Renal cortex interstitium (tissue), 11 donors: ENCODE data around the gene KIF24. TPM values are rescaled to one million over a fixed set of nuclear protein-coding genes. Genes with fewer than 3 reads are reported as not detected.
"Not testable (repeated sequence)": the region's sequence is repeated elsewhere in the genome, so short reads cannot be mapped to it uniquely, and the experiment has no call there.

Experiments
- DNase-seq, 11 donors: peaks; one replicate each; pipeline ENCODE4 v3.0.0-alpha.2; 2013; ENCODE audit warnings: low read depth in 9 of 11, low spot score in 4 of 11; ENCODE audit errors: extremely low read depth in 1 of 11
- polyA plus RNA-seq, 3 donors: library from polyadenylated mRNA; unstranded; fragments of 120-200 nt; gene quantifications; one replicate each; pipeline ENCODE4 v1.2.1, GENCODE V29; 2013; ENCODE audit not compliant: insufficient read length in 3 of 3

The KIF24 gene
- polyA plus RNA-seq, 3 donors: 6.1 to 6.6 (median 6.4) TPM

DNA sequence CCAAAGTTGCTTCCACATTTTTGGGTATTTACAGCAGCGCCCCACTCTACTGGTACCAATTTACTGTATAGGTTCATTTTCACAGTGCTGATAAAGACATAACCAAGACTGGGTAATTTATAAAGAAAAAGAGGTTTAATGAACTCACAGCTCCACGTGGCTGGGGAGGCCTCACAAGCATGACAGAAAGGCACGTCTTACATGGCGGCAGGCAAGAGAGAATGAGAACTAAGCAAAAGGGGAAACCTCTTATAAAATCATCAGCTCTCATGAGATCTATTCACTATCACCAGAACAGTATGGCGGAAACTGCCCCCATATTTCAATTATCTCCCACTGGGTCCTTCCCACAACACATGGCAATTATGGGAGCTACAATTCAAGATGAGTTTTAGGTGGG, 39.7 kb upstream of the KIF24 start:
- DNase-seq: not testable (repeated sequence)

DNA sequence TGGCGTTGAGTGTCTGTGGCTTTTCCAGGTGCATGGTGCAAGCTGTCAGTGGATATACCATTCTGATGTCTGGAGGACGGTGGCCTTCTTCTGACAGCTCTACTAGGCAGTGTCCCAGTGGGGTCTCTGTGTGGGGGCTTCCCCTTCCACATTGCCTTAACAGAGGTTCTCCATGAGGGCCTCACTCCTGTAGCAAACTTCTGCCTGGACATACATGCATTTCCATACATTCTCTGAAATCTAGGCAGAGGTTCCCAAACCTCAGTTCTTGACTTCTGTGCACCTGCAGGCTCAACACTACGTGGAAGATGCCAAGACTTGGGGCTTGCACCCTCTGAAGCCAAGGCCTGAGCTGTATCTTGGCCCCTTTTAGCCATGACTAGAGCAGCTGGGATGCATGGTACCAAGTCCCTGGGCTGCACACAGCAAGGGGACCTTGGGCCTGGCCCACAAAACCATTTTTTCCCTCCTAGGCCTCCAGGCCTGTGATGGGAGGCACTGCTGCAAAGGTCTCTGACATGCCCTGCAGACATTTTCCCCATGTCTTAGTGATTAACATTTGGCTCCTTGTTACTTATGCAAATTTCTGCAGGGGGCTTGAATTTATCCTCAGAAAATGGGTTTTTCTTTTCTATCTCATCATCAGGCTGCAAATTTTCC, 38.8 kb upstream of the KIF24 start:
- not testable (repeated sequence) for DNase-seq

GRCh38 chr9:34366365-34366764, 37.3 kb upstream of the KIF24 start:
- no peak for DNase-seq

- no peak for DNase-seq
Observed at GRCh38 chr9:34365282-34365681, 36.2 kb upstream of the KIF24 start.

- DNase-seq: no peak
Observed at GRCh38 chr9:34363619-34364351, 34.7 kb upstream of the KIF24 start.

DNA sequence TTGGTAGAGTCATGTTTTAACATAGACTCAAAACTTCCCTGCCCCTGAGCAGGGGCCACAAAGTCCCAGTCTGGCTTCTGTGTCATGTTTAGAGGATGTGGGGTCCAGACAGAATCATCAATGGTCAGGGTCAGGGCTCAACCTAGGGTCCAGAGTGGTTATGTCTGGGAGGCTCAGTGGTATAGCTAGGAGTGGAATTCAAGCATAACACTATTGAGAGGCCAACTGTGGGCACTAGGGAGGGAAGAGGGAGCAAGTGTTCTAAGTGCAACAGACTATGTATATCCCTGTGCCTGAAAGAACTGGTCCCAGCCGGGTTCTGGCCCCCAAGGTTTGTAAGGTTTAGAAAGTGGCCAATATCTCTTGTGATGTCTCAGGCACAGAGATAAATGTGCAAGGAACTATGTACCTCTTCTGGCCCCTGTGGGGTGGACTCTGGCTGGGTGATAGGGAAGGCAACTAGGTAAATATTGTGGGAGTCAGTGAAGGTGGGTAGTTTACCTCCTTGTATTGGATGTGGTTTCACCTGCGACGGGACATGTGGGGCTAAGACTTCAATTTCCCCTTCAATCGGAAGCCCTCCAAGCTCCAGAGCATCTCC, 33.6 kb upstream of the KIF24 start:
- DNase-seq: no peak

GRCh38 chr9:34352957-34353356, 23.9 kb upstream of the KIF24 start:
- DNase-seq: not testable (repeated sequence)

- not testable (repeated sequence) for DNase-seq
Observed at GRCh38 chr9:34352122-34352652, 23.1 kb upstream of the KIF24 start.

GRCh38 chr9:34349324-34349723, 20.3 kb upstream of the KIF24 start:
- no peak for DNase-seq

GRCh38 chr9:34347800-34348158, 18.7 kb upstream of the KIF24 start:
- DNase-seq: no peak

DNA sequence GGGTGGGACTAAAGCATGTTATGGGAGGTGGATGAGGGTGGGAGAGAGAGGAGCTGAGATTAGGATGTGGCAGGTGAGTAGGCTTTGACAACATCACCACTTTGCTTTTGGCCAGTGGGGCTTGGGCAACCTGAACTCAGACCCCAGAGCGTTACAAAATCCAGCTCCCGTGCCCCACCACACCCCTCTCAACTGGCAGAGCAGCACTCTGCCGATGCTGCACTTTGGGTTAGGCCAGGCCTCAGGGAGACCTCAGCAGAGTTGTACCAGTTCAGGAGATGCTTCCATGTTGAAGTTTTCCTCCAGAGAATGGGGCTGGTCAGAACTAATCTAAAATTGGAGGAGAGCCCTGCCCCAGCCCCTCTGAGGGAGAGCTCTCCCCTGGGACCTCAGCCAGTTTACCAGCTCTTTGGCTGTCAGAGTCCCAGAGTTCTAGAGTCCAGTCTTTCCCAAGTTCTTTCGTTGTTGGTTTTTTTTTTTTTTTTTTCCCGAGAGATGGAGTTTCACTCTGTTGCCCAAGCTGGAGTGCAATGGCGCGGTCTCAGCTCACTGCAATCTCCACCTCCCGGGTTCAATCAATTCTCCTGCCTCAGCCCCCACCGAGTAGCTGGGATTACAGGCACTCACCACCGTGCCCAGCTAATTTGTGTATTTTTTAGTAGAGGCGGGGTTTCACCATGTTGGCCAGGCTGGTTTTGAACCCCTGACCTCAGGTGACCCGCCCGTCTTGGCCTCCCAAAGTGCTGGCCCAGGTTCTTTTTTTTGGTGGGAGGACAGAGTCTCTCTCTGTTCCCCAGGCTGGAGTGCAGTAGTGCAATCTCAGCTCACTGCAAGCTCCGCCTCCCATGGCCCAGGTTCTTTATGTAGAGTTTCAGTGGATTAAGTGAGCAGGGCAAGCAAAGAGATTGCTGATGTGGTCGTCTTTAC, 18.1 kb upstream of the KIF24 start:
- DNase-seq: no peak

DNA sequence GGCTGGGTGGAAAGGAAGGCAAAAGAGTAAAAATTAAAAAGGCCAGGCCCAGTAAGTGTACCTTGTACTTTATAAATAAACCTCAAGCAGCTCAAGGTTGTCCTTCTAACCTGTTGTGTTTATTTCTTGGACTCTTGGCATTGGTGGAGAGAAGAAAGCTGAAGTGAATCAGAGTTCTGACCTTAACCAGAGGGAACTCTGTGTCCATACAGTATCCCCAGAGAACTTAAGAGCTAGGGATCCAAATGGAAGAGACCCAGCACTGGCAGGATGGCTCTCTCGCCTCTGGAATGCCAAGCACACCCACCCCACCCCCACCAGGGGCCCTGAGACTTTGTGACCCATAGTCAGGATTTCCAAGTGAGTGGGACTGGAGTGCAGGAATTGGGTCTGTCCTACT, 14.5 kb upstream of the KIF24 start:
- DNase-seq: no peak

GRCh38 chr9:34343090-34343489, 14.0 kb upstream of the KIF24 start:
- no peak for DNase-seq

DNA sequence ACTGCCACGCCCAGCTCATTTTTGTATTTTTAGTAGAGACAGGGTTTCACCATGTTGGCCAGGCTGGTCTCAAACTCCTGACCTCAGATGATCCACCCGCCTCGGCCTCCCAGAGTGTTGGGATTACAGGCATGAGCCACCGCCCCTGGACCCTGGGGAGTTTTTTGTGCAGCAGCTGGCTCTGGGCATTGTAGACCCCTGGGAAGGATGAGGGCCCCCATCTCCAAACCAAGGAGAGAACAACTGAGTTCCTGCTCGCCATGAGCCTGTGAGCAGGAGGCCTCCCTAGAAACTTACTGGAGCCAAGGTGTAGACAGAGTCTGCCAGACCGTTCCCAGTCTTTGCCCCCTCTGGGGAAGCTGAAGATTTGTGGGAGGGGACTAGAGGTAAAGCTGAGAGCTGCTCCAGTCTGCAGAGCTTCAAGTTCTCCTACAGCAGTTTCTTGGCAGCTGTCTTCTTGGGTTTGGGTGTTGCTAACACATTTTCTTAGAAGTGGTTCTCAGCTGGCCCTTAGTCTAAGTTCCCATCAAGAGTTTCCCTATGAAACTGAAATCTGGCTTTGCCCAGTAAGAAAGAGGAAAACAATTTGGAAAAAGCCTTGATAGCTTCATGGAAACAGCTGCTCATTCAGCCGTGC, 12.7 kb upstream of the KIF24 start:
- no peak for DNase-seq

DNA sequence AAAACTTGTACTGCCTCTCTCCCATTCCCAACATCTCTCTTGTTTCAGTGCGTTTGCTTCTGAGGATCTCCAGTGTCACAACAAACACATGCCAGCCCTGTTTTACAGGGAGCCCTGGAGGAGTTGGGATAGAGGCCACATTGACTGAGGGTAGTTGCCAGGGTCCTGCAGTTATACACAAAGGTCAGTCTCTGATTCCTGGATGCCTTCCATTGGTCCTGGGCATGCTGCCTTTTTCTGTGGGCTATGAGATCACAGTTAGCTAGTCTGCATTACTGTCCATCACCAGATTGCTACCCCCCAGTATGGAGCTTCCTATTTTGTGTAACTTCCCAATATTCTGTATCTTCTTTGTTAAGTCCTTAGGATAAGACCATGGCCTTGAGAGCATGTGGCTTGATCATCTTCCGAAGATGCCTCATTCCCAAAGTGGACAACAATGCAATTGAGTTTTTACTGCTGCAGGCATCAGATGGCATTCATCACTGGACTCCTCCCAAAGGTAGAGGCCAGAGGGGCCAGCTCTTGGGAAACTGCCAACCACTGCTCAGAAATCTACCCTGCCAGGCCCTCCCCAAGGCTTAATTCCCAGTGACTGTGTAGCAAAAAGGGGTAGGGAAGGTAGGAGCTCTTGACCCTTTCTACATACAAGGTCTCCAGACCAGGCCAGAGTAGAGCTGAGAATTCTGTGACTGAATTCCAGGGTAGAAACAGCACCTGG, 9.8 kb upstream of the KIF24 start:
- no peak for DNase-seq

- not testable (repeated sequence) for DNase-seq
Observed at GRCh38 chr9:34338079-34338478, 9.0 kb upstream of the KIF24 start.

DNA sequence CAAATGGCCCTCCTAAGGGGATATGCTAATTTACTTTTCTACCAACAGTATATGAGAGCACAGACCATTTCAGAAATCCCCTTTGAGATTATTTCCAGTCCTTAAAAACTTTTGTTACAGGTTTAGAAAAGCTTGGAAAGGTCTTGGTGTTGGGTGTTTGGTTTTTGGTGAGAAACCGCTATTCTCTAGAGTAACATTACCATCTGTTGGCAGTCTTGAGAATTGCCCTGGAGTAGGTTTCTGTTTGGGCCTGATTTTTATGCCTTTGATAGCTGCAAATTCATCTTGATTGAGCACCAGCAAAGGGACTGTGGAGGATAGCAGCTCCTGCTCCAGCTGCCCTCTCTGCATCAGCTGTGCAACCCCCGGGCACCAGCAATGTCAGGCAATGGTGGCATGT, 8.3 kb upstream of the KIF24 start:
- DNase-seq: no peak

DNA sequence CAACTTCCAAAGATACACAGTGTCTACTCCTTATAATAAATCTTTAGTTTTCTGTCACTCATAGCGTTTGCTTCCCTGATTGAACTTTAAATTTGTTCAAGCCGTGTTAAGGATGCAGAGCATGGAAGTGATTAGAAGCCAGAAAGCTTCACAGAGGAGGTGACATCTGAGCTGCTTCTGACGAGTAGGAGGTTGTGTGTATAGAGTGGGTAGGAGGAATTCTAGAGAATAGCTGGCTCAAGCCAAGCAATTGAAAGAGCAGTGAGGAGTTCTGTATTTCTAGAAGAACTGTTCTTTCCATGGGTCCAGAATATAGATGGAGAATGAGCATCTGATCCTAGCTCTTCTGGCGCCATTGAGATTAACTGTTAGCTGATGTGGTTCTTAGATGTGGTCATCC, 6.3 kb upstream of the KIF24 start:
- no peak for DNase-seq
